WTC11 (cell line): ENCODE results near the gene MYO16. TPM values are rescaled to one million over a fixed set of nuclear protein-coding genes. Genes with fewer than 3 reads are reported as not detected.

Experiments
- ATAC-seq: fragments of 200-7000 bp; cut with Tn5 transposase; 2 replicates; pipeline ENCODE4 v1.10.0; 2021; ENCODE audit warnings: mild to moderate bottlenecking, moderate library complexity
- CTCF ChIA-PET: fragments of 300-600 bp; sonication (Branson Sonifier 250); formaldehyde crosslinking; loops from one replicate; lab custom pipeline; 2021; ENCODE audit warnings: antibody characterized with exemption; lab: Charles Lee
- POLR2A ChIA-PET: fragments of 350-600 bp; sonication (Branson Sonifier 250); formaldehyde crosslinking; loops from one replicate; lab custom pipeline; 2021; ENCODE audit warnings: antibody characterized with exemption; lab: Charles Lee
- DNase-seq: peaks from one replicate; pipeline ENCODE4 v3.0.0; 2021; ENCODE audit warnings: low spot score
- H3K27ac Mint-ChIP-seq: 2 replicates; pipeline ENCODE4 v1.8.0; 2021; ENCODE audit warnings: mixed read lengths
- H3K27me3 Mint-ChIP-seq: 2 replicates; pipeline ENCODE4 v1.8.0; 2021; ENCODE audit warnings: low read depth, mild to moderate bottlenecking, moderate library complexity, mixed read lengths
- H3K36me3 Mint-ChIP-seq: 2 replicates; pipeline ENCODE4 v1.8.0; 2021; ENCODE audit warnings: mixed read lengths
- H3K4me1 Mint-ChIP-seq: 2 replicates; pipeline ENCODE4 v1.8.0; 2022; ENCODE audit warnings: mixed read lengths
- H3K4me3 Mint-ChIP-seq: 2 replicates; pipeline ENCODE4 v1.8.0; 2021; ENCODE audit warnings: mild to moderate bottlenecking, moderate library complexity, mixed read lengths
- H3K9me3 Mint-ChIP-seq: 2 replicates; pipeline ENCODE4 v1.8.0; 2021; ENCODE audit warnings: mixed read lengths
- ATF2 ChIP-seq: sonication (generic); formaldehyde crosslinking; IDR thresholded peaks from 2 replicates; pipeline ENCODE4 v1.8.1; 2022; ENCODE audit warnings: low read depth, missing genetic modification reagents, borderline replicate concordance
- CREM ChIP-seq: sonication (generic); formaldehyde crosslinking; IDR thresholded peaks from 2 replicates; pipeline ENCODE4 v1.8.1; 2022; ENCODE audit warnings: mild to moderate bottlenecking, missing genetic modification reagents, moderate library complexity
- CTCF ChIP-seq: fragments of 200-600 bp; IDR thresholded peaks from 2 replicates; pipeline ENCODE4 v1.8.0; 2022; ENCODE audit warnings: antibody characterized with exemption
- ESRRA ChIP-seq: sonication (generic); formaldehyde crosslinking; IDR thresholded peaks from 2 replicates; pipeline ENCODE4 v1.8.1; 2022; ENCODE audit warnings: mild to moderate bottlenecking, missing genetic modification reagents, borderline replicate concordance
- NFE2L1 ChIP-seq: sonication (generic); formaldehyde crosslinking; IDR thresholded peaks from 2 replicates; pipeline ENCODE4 v1.8.1; 2023; ENCODE audit warnings: missing genetic modification reagents
- NFYB ChIP-seq: sonication (generic); formaldehyde crosslinking; conservative IDR thresholded peaks from 2 replicates; pipeline ENCODE4 v1.8.0; 2022; ENCODE audit warnings: low read depth, missing genetic modification reagents
- PREB ChIP-seq: sonication (generic); formaldehyde crosslinking; IDR thresholded peaks from 2 replicates; pipeline ENCODE4 v1.8.1; 2022; ENCODE audit warnings: mild to moderate bottlenecking, missing genetic modification reagents, moderate library complexity, borderline replicate concordance
- PRRX2 ChIP-seq: fragments of 250-450 bp; sonication (Bioruptor Pico); IDR thresholded peaks from 2 replicates; pipeline ENCODE4 v1.8.0; 2021; ENCODE audit warnings: mild to moderate bottlenecking
- RELA ChIP-seq: sonication (generic); formaldehyde crosslinking; IDR thresholded peaks from 2 replicates; pipeline ENCODE4 v1.8.1; 2022; ENCODE audit warnings: missing genetic modification reagents, mild to moderate bottlenecking, borderline replicate concordance
- SMAD3 ChIP-seq: sonication (generic); formaldehyde crosslinking; IDR thresholded peaks from 2 replicates; pipeline ENCODE4 v1.8.0; 2022; ENCODE audit warnings: missing genetic modification reagents, mild to moderate bottlenecking, borderline replicate concordance
- SMAD4 ChIP-seq: sonication (generic); formaldehyde crosslinking; IDR thresholded peaks from 2 replicates; pipeline ENCODE4 v1.8.0; 2022; ENCODE audit warnings: mild to moderate bottlenecking, missing genetic modification reagents
- TP53 ChIP-seq: sonication (generic); formaldehyde crosslinking; IDR thresholded peaks from 2 replicates; pipeline ENCODE4 v1.8.1; 2023; ENCODE audit warnings: mild to moderate bottlenecking, missing genetic modification reagents
- ZMAT4 ChIP-seq: fragments of 250-450 bp; sonication (Bioruptor Pico); IDR thresholded peaks from 2 replicates; pipeline ENCODE4 v1.9.0; 2021; ENCODE audit warnings: mild to moderate bottlenecking
- ZNF232 ChIP-seq: sonication (generic); formaldehyde crosslinking; IDR thresholded peaks from 2 replicates; pipeline ENCODE4 v1.8.0; 2022; ENCODE audit warnings: mild to moderate bottlenecking, missing genetic modification reagents
- ZSCAN18 ChIP-seq: fragments of 250-450 bp; sonication (Bioruptor Pico); IDR thresholded peaks from 2 replicates; pipeline ENCODE4 v2.1.2; 2022; ENCODE audit warnings: mild to moderate bottlenecking, moderate library complexity
- total RNA-seq: library from RNA; stranded (reverse); gene quantifications from 3 replicates; pipeline ENCODE4 v1.2.3, GENCODE V29; 2021
- TF ChIP-seq, protein P1 (sequence below): fragments of 250-450 bp; sonication (Bioruptor Pico); IDR thresholded peaks from 2 replicates; pipeline ENCODE4 v1.9.0; 2021; ENCODE audit warnings: mild to moderate bottlenecking, borderline replicate concordance
- TF ChIP-seq, protein P2 (sequence below): sonication (generic); formaldehyde crosslinking; IDR thresholded peaks from 2 replicates; pipeline ENCODE4 v1.8.1; 2023; ENCODE audit warnings: mild to moderate bottlenecking, missing genetic modification reagents, moderate library complexity
- TF ChIP-seq, protein P3 (sequence below): sonication (generic); formaldehyde crosslinking; conservative IDR thresholded peaks from 2 replicates; pipeline ENCODE4 v1.8.1; 2023; ENCODE audit warnings: mild to moderate bottlenecking, low read depth, missing genetic modification reagents, moderate library complexity

MYO16 gene
- total RNA-seq, 1 experiment from 2014 or later = 0.09 TPM

DNA sequence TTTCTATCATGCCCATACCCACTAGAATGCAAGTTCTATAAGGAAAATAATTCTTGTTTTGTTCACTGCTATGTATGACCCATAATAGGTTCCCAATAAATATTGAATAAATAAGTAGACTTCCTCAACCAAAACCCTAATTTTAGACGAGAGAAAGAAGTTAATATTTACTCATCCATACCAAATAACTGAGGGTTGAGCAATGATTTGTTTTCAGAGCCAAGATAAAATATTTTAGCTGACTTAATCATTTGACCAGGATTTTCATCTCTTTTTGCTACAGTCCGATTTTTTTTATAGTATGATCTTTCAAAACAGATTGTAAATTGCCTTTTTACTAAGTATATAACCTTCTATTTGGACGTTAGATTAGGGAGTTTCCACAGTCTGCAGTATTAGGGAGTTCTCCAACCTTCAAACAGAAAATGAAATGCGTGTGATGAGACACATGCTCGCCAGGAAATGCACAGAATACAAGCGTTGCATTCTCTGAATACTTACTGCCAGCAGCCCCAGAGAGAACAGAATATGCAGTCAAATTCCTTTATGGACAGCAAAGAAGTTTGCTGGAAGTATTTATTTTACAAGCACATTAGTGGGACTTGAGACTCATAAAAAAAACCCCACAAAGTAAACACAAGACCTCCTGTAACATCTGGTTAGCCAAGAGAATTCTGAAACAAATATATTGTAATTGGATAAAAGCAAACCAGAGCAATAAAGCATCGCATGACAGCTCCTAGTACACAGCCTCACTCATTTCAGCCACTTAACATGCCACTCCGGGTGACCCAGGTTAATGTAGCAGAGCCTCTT is 230.0 kb downstream of the MYO16 start (continued):
- TF ChIP-seq NFE2L1 (CRISPR knock-in tag) = no peak
- TF ChIP-seq PRRX2 (CRISPR knock-in tag) = no peak
- TF ChIP-seq CREM = no peak
- TF ChIP-seq, all 79 proteins: peak for 0

DNA sequence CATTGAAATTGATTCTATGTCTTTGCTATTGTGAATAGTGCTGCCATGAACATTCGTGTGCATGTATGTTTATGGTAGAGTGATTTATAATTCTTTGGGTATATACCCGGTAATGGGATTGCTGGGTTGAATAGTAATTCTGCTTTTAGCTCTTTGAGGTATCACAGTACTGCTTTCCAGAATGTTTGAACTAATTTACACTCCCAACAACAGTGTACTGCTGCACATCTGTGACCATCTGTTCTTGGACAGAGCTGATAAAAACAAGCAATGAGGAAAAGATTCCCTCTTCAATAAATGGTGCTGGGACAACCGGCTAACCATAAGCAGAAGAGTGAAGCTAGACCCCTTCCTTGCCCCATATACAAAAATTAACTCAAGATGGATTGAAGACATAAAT is 231.0 kb downstream of the MYO16 start:
- Mint-ChIP-seq H3K27ac (no peak overlapping the region), H3K36me3 (peaks cover 8% of the 10 kb centered on the region; the same call in 1 of the 2 replicates), H3K4me3 (no peak overlapping the region), H3K9me3 (peaks cover 9% of the 10 kb centered on the region), H3K27me3 (no peaks in the 10 kb centered on the region), H3K4me1 (peaks cover 39% of the 10 kb centered on the region)
- no peak for DNase-seq
- ATAC-seq = no peak
- CTCF ChIA-PET = interaction anchor here (0.8 kb wide), 1 partner anchor 265 kb away, joined by 4 read pairs; no protein-coding TSS in a partner anchor
- TF ChIP-seq ATF2 (CRISPR knock-in tag) = no peak
- TF ChIP-seq PREB = no peak
- no peak for TF ChIP-seq SMAD3 (CRISPR knock-in tag)
- TF ChIP-seq, protein P1, sequence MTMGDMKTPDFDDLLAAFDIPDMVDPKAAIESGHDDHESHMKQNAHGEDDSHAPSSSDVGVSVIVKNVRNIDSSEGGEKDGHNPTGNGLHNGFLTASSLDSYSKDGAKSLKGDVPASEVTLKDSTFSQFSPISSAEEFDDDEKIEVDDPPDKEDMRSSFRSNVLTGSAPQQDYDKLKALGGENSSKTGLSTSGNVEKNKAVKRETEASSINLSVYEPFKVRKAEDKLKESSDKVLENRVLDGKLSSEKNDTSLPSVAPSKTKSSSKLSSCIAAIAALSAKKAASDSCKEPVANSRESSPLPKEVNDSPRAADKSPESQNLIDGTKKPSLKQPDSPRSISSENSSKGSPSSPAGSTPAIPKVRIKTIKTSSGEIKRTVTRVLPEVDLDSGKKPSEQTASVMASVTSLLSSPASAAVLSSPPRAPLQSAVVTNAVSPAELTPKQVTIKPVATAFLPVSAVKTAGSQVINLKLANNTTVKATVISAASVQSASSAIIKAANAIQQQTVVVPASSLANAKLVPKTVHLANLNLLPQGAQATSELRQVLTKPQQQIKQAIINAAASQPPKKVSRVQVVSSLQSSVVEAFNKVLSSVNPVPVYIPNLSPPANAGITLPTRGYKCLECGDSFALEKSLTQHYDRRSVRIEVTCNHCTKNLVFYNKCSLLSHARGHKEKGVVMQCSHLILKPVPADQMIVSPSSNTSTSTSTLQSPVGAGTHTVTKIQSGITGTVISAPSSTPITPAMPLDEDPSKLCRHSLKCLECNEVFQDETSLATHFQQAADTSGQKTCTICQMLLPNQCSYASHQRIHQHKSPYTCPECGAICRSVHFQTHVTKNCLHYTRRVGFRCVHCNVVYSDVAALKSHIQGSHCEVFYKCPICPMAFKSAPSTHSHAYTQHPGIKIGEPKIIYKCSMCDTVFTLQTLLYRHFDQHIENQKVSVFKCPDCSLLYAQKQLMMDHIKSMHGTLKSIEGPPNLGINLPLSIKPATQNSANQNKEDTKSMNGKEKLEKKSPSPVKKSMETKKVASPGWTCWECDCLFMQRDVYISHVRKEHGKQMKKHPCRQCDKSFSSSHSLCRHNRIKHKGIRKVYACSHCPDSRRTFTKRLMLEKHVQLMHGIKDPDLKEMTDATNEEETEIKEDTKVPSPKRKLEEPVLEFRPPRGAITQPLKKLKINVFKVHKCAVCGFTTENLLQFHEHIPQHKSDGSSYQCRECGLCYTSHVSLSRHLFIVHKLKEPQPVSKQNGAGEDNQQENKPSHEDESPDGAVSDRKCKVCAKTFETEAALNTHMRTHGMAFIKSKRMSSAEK (CRISPR knock-in tag) = no peak
- TF ChIP-seq CTCF = no peak
- no peak for TF ChIP-seq RELA (CRISPR knock-in tag)
- TF ChIP-seq ESRRA (CRISPR knock-in tag) = no peak
- TF ChIP-seq, protein P2, sequence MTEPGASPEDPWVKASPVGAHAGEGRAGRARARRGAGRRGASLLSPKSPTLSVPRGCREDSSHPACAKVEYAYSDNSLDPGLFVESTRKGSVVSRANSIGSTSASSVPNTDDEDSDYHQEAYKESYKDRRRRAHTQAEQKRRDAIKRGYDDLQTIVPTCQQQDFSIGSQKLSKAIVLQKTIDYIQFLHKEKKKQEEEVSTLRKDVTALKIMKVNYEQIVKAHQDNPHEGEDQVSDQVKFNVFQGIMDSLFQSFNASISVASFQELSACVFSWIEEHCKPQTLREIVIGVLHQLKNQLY (CRISPR knock-in tag) = no peak
- no peak for TF ChIP-seq NFYB
- no peak for TF ChIP-seq SMAD4 (CRISPR knock-in tag)
- no peak for TF ChIP-seq ZMAT4 (CRISPR knock-in tag)
- TF ChIP-seq, protein P3, sequence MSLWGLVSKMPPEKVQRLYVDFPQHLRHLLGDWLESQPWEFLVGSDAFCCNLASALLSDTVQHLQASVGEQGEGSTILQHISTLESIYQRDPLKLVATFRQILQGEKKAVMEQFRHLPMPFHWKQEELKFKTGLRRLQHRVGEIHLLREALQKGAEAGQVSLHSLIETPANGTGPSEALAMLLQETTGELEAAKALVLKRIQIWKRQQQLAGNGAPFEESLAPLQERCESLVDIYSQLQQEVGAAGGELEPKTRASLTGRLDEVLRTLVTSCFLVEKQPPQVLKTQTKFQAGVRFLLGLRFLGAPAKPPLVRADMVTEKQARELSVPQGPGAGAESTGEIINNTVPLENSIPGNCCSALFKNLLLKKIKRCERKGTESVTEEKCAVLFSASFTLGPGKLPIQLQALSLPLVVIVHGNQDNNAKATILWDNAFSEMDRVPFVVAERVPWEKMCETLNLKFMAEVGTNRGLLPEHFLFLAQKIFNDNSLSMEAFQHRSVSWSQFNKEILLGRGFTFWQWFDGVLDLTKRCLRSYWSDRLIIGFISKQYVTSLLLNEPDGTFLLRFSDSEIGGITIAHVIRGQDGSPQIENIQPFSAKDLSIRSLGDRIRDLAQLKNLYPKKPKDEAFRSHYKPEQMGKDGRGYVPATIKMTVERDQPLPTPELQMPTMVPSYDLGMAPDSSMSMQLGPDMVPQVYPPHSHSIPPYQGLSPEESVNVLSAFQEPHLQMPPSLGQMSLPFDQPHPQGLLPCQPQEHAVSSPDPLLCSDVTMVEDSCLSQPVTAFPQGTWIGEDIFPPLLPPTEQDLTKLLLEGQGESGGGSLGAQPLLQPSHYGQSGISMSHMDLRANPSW (CRISPR knock-in tag) = no peak
- no peak for TF ChIP-seq TP53 (CRISPR knock-in tag)
- no peak for TF ChIP-seq ZSCAN18 (CRISPR knock-in tag)
- no peak for TF ChIP-seq ZNF232
- POLR2A ChIA-PET = no interaction called here
